Activated gamma-delta T cell treated with Interleukin-2 at 50 U/mL for 16 hours (primary cell): ENCODE measurements around the gene DLX3.
"Not testable (repeated sequence)": the region's sequence is repeated elsewhere in the genome, so short reads cannot be mapped to it uniquely, and the experiment has no call there.

Experiments used
- DNase-seq: peaks from one replicate; pipeline ENCODE4 v3.0.0-alpha.2; 2020

Gene DLX3

GRCh38 chr17:49995055-49995738 lies at the start of gene DLX3:
DLX3 (minus strand) TSS chr17:49995224; CDS start chr17:49994998, 226 bp downstream.
- no peak for DNase-seq

- no peak for DNase-seq
Measured at GRCh38 chr17:50044483-50044882, 49.5 kb upstream of the DLX3 start.

GRCh38 chr17:50043290-50044148 lies 48.5 kb upstream of the DLX3 start:
- DNase-seq: no peak

- DNase-seq: no peak
Measured at GRCh38 chr17:50042211-50042610, 47.2 kb upstream of the DLX3 start.

- not testable (repeated sequence) for DNase-seq
Measured at GRCh38 chr17:50040496-50040895, 45.5 kb upstream of the DLX3 start.

GRCh38 chr17:50039058-50039457 lies 44.0 kb upstream of the DLX3 start:
- DNase-seq: no peak

GRCh38 chr17:50037321-50038107 lies 42.5 kb upstream of the DLX3 start:
- no peak for DNase-seq

GRCh38 chr17:50036455-50037261 lies 41.6 kb upstream of the DLX3 start:
- DNase-seq: no peak

GRCh38 chr17:50035945-50036344 lies 40.9 kb upstream of the DLX3 start:
- no peak for DNase-seq

- no peak for DNase-seq
Measured at GRCh38 chr17:50035421-50035879, 40.4 kb upstream of the DLX3 start.

- no peak for DNase-seq
Measured at GRCh38 chr17:50034498-50035364, 39.7 kb upstream of the DLX3 start.

- DNase-seq: no peak
Measured at GRCh38 chr17:50033316-50033715, 38.3 kb upstream of the DLX3 start.

- no peak for DNase-seq
Measured at GRCh38 chr17:50029185-50029584, 34.2 kb upstream of the DLX3 start.

- DNase-seq: no peak
Measured at GRCh38 chr17:50028736-50029120, 33.7 kb upstream of the DLX3 start.

GRCh38 chr17:50027881-50028735 lies 33.1 kb upstream of the DLX3 start:
- DNase-seq: no peak

GRCh38 chr17:50027172-50027880 lies 32.3 kb upstream of the DLX3 start:
- no peak for DNase-seq

GRCh38 chr17:50026837-50027171 lies 31.8 kb upstream of the DLX3 start:
- DNase-seq: peak; percentile 78

- DNase-seq: no peak
Measured at GRCh38 chr17:50026046-50026675, 31.1 kb upstream of the DLX3 start.

GRCh38 chr17:50024808-50025207 lies 29.8 kb upstream of the DLX3 start:
- DNase-seq: no peak
